Tibial artery (tissue), 4 donors: Measurements from ENCODE around the gene OR1J2.
"Not testable (repeated sequence)": the region's sequence is repeated elsewhere in the genome, so short reads cannot be mapped to it uniquely, and the experiment has no call there.

Experiments used
- DNase-seq, 2 donors: peaks; one replicate each; pipeline ENCODE4 v3.0.0-alpha.2; 2019
- H3K27ac ChIP-seq, 2 donors: fragments of 200-600 bp; sonication (generic) in 1 of 2; 1 replicate in 1 of 2; 2 replicates in 1 of 2; pipeline ENCODE4 v1.5.1; 2018 to 2019; ENCODE audit warnings: mild to moderate bottlenecking in 1 of 2
- H3K27me3 ChIP-seq, 2 donors: fragments of 200-600 bp; sonication (generic) in 1 of 2; one replicate each; pipeline versions ENCODE4 v1.5.1 to v1.6.0; 2016 to 2019
- H3K36me3 ChIP-seq, 3 donors: fragments of 200-600 bp; sonication (generic) in 2 of 3; one replicate each; pipeline ENCODE4 v1.5.1; 2016 to 2019; ENCODE audit warnings: mild to moderate bottlenecking in 2 of 3
- H3K4me1 ChIP-seq, 4 donors: fragments of 200-600 bp; sonication (generic) in 2 of 4; 1 replicate in 3 of 4; 2 replicates in 1 of 4; pipeline ENCODE4 v1.5.1; 2016 to 2019
- H3K4me3 ChIP-seq, 2 donors: fragments of 200-600 bp; sonication (generic) in 1 of 2; 1 replicate in 1 of 2; 2 replicates in 1 of 2; pipeline ENCODE4 v1.5.1; 2018 to 2019; ENCODE audit warnings: mild to moderate bottlenecking in 2 of 2
- H3K9me3 ChIP-seq, 3 donors: fragments of 200-600 bp; sonication (generic) in 1 of 3; one replicate each; pipeline ENCODE4 v1.5.1; 2016 to 2019
- CTCF ChIP-seq, 2 experiments: fragments of 200-600 bp in 1 of 2; fragments of 450-650 bp in 1 of 2; IDR thresholded peaks; one replicate each; pipeline ENCODE4 v1.5.1; 2017 to 2019; ENCODE audit warnings: antibody characterized with exemption in 2 of 2, mild to moderate bottlenecking in 1 of 2, moderate library complexity in 1 of 2
- intact Hi-C: fragments of 100-400 bp; cut with DNase I; formaldehyde crosslinking; loops from one replicate; pipeline ENCODE4 v1.15.0; 2023; ENCODE audit warnings: low total_unique reads

Gene OR1J2

GRCh38 chr9:122527193-122527592 lies 16.6 kb downstream of the OR1J2 start, which contains the start of gene OR1N1:
Gene OR1N1 (minus strand): TSS chr9:122527293. CDS start chr9:122527293, 0 bp downstream.
- H3K9me3 ChIP-seq, result no peaks in the 10 kb centered on the region
- no peak for DNase-seq
- no peaks in the 10 kb centered on the region for H3K36me3 ChIP-seq
- H3K4me3 ChIP-seq, result no peak within 1 kb of the TSS
- no peak for TF ChIP-seq CTCF (IDR thresholded peaks at IDR 0.05)
- no peaks in the 10 kb centered on the region for H3K4me1 ChIP-seq
- intact Hi-C loops, result no loop called here
- H3K27me3 ChIP-seq, result no peaks in the 10 kb centered on the region
- H3K27ac ChIP-seq, result no peak within 1 kb of the TSS

GRCh38 chr9:122531157-122531556 lies 20.6 kb downstream of the OR1J2 start:
- H3K36me3 ChIP-seq, H3K27me3 ChIP-seq, H3K9me3 ChIP-seq, H3K4me3 ChIP-seq, H3K4me1 ChIP-seq, intact Hi-C loops, DNase-seq, H3K27ac ChIP-seq: not testable (repeated sequence)

- intact Hi-C loops, result no loop called here
Observed at GRCh38 chr9:122536134-122536533, 25.5 kb downstream of the OR1J2 start.

GRCh38 chr9:122537066-122537465 lies 26.5 kb downstream of the OR1J2 start:
- intact Hi-C loops, H3K4me3 ChIP-seq, DNase-seq, H3K36me3 ChIP-seq, H3K27me3 ChIP-seq, H3K9me3 ChIP-seq, H3K27ac ChIP-seq, H3K4me1 ChIP-seq: not testable (repeated sequence)

More at GRCh38 chr9:122536134-122536533, 25.5 kb downstream of the OR1J2 start:
- H3K27ac ChIP-seq, result no peak overlapping the region
- no peak overlapping the region for H3K4me3 ChIP-seq
- no peaks in the 10 kb centered on the region for H3K27me3 ChIP-seq
- H3K36me3 ChIP-seq, result no peaks in the 10 kb centered on the region
- TF ChIP-seq CTCF (IDR thresholded peaks at IDR 0.05), result no peak
- H3K9me3 ChIP-seq, result no peaks in the 10 kb centered on the region
- H3K4me1 ChIP-seq, result no peaks in the 10 kb centered on the region
- no peak for DNase-seq

GRCh38 chr9:122538757-122539156 lies 28.2 kb downstream of the OR1J2 start:
- H3K4me1 ChIP-seq, result no peaks in the 10 kb centered on the region
- no peaks in the 10 kb centered on the region for H3K36me3 ChIP-seq
- DNase-seq, result no peak
- TF ChIP-seq CTCF (IDR thresholded peaks at IDR 0.05), result no peak
- intact Hi-C loops, result no loop called here
- no peak overlapping the region for H3K4me3 ChIP-seq
- no peak overlapping the region for H3K27ac ChIP-seq
- no peaks in the 10 kb centered on the region for H3K9me3 ChIP-seq
- H3K27me3 ChIP-seq, result no peaks in the 10 kb centered on the region

GRCh38 chr9:122546196-122546595 lies 35.6 kb downstream of the OR1J2 start:
- no peak overlapping the region for H3K4me3 ChIP-seq
- intact Hi-C loops, result no loop called here
- H3K27me3 ChIP-seq, result no peaks in the 10 kb centered on the region
- no peak for TF ChIP-seq CTCF (IDR thresholded peaks at IDR 0.05)
- peaks cover 0 to 7% (median 0%) of the 10 kb centered on the region in 3 donors for H3K9me3 ChIP-seq
- DNase-seq, result no peak
- H3K36me3 ChIP-seq, result no peaks in the 10 kb centered on the region
- no peaks in the 10 kb centered on the region for H3K4me1 ChIP-seq
- H3K27ac ChIP-seq, result no peak overlapping the region

- DNase-seq, result no peak
Observed at GRCh38 chr9:122551371-122551770, 40.8 kb downstream of the OR1J2 start.

More at GRCh38 chr9:122551371-122551770, 40.8 kb downstream of the OR1J2 start:
- Histone ChIP-seq H3K4me3 (no peak overlapping the region), H3K27me3 (no peaks in the 10 kb centered on the region), H3K36me3 (no peaks in the 10 kb centered on the region), H3K4me1 (no peaks in the 10 kb centered on the region), H3K9me3 (peaks cover 0 to 7% (median 0%) of the 10 kb centered on the region in 3 donors), H3K27ac (no peak overlapping the region)
- TF ChIP-seq CTCF (IDR thresholded peaks at IDR 0.05), result no peak
- intact Hi-C loops, result no loop called here
